Liver (tissue), 3 donors: ENCODE data around the gene ARX.

Experiments used
- RAD21 ChIP-seq, 2 donors: IDR thresholded peaks; 2 replicates each; pipeline ENCODE4 v1.6.1; 2016; ENCODE audit warnings: antibody characterized with exemption in 2 of 2, mild to moderate bottlenecking in 2 of 2
- RXRA ChIP-seq, 2 donors: IDR thresholded peaks; 2 replicates each; pipeline ENCODE4 v1.6.1; 2017 to 2018; ENCODE audit warnings: antibody characterized with exemption in 2 of 2, mild to moderate bottlenecking in 1 of 2
- TAF1 ChIP-seq: conservative IDR thresholded peaks from 2 replicates; pipeline ENCODE4 v1.6.1; 2016; ENCODE audit warnings: antibody characterized with exemption, mild to moderate bottlenecking
- TF ChIP-seq, protein P1 (sequence below): fragments of 150-350 bp; IDR thresholded peaks from 2 replicates; pipeline ENCODE4 v1.5.1; 2017; ENCODE audit warnings: improper control_type of control experiment, low read depth, low read length; ENCODE audit not compliant: missing input control
- TF ChIP-seq, protein P2 (sequence below): IDR thresholded peaks from 2 replicates; pipeline ENCODE4 v1.6.1; 2016; ENCODE audit warnings: antibody characterized with exemption, mild to moderate bottlenecking
- donor health status: healthy.
- donor health status: healthy.

DNA sequence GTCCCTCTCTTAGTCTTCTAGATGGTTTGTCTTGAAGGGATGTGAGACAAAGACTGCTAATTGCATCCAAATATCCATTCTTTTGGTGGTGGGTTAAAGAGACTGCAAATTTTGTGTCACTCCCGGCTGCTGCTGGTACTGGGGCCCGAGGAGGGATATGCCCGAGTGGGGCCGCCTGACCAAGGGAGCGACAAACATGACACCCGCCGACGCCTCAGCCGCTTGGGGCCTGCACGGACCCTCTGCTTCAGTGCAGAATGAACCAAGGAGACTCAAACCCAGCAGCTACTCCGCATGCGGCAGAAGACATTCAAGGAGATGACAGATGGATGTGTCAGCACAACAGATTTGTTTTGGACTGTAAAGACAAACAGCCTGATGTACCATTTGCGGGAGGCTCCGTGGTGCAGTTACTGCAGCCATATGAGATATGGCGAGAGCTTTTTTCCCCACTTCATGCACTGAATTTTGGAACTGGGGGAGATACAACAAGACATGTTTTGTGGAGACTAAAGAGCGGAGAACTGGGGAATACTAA is 13.6 kb upstream of the ARX start:
- TF ChIP-seq, protein P1, sequence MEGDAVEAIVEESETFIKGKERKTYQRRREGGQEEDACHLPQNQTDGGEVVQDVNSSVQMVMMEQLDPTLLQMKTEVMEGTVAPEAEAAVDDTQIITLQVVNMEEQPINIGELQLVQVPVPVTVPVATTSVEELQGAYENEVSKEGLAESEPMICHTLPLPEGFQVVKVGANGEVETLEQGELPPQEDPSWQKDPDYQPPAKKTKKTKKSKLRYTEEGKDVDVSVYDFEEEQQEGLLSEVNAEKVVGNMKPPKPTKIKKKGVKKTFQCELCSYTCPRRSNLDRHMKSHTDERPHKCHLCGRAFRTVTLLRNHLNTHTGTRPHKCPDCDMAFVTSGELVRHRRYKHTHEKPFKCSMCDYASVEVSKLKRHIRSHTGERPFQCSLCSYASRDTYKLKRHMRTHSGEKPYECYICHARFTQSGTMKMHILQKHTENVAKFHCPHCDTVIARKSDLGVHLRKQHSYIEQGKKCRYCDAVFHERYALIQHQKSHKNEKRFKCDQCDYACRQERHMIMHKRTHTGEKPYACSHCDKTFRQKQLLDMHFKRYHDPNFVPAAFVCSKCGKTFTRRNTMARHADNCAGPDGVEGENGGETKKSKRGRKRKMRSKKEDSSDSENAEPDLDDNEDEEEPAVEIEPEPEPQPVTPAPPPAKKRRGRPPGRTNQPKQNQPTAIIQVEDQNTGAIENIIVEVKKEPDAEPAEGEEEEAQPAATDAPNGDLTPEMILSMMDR: no peak
- TF ChIP-seq TAF1: no peak
- TF ChIP-seq, protein P2, sequence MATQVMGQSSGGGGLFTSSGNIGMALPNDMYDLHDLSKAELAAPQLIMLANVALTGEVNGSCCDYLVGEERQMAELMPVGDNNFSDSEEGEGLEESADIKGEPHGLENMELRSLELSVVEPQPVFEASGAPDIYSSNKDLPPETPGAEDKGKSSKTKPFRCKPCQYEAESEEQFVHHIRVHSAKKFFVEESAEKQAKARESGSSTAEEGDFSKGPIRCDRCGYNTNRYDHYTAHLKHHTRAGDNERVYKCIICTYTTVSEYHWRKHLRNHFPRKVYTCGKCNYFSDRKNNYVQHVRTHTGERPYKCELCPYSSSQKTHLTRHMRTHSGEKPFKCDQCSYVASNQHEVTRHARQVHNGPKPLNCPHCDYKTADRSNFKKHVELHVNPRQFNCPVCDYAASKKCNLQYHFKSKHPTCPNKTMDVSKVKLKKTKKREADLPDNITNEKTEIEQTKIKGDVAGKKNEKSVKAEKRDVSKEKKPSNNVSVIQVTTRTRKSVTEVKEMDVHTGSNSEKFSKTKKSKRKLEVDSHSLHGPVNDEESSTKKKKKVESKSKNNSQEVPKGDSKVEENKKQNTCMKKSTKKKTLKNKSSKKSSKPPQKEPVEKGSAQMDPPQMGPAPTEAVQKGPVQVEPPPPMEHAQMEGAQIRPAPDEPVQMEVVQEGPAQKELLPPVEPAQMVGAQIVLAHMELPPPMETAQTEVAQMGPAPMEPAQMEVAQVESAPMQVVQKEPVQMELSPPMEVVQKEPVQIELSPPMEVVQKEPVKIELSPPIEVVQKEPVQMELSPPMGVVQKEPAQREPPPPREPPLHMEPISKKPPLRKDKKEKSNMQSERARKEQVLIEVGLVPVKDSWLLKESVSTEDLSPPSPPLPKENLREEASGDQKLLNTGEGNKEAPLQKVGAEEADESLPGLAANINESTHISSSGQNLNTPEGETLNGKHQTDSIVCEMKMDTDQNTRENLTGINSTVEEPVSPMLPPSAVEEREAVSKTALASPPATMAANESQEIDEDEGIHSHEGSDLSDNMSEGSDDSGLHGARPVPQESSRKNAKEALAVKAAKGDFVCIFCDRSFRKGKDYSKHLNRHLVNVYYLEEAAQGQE: no peak
- no peak for TF ChIP-seq RXRA (IDR thresholded peaks at IDR 0.05)
- TF ChIP-seq RAD21 (IDR thresholded peaks at IDR 0.05): no peak
